ENCODE results near the gene UBE2QL1.

Gene UBE2QL1

GRCh38 chr5:6430418-6431028, 18.1 kb upstream of the UBE2QL1 start:
- DNase-seq, result no peak

DNA sequence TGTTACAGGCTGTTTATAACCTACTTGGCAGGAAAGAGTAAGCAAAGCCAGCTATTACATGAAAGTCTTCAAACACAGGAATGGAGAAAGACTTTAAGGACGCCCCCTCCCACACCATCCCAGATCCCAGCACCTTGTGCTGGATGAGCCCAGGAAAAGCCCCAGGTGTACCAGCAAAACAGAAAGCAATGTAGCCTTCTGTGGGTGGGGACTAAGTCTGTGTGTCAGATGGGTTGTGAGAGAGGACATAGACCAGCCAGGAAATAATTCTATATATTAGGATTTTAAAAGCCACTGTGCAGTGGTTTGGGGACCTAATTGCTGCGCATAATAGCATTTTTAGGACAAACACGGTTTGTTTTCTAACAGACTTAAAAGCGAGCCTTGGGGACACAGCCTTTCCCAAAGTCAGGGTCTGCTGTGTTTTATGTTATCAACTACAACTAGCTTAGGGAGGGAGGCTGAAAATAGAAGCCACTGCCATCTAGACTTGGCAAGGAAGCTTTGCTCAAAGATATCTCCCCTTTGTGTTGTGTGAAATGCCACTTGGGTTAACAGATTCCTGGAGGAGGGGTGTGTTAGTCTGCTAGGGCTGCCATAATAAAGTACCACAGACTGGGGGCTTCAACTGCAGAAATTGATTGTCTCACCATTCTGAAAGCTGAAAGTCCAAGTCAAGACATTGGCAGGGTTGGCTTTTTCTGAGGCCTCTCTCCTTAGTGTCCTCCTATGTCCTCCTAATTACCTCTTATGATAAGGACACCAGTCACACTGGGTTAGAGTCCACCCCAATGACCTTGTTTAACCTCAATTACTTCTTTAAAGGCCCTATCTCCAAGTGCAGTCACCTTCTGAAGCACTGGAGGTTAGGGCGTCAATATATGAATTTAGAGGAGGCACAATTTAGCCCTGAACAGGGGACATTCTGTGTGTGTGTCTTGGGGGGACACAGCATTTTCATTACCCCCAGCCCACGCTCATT, 17.2 kb upstream of the UBE2QL1 start:
- no peak for DNase-seq

GRCh38 chr5:6432206-6432605, 16.5 kb upstream of the UBE2QL1 start:
- DNase-seq, result no peak

DNA sequence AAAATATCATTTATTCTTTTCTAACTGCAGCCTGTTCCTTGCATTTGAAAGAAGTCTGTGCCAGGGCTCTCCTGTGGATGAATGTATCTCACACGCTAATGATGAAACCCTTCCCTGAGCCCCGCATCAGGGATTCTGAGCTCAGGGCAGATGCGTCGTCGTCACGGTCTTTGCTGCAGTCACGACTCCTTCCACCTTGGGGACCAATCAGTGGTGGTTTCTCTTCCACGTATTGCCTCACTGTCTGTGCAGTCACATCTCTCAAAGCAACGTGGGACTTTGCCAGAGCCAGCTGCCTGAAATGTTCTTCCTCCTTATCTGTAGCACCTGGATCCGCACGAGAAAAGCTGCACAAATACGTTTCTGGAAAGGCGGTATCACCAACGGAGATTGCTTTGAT, 13.9 kb upstream of the UBE2QL1 start:
- DNase-seq, result no peak

- no peak for DNase-seq
Observed at GRCh38 chr5:6435356-6435755, 13.3 kb upstream of the UBE2QL1 start.

- DNase-seq, result no peak
Observed at GRCh38 chr5:6436715-6437331, 11.8 kb upstream of the UBE2QL1 start.

GRCh38 chr5:6439588-6440550, 8.8 kb upstream of the UBE2QL1 start:
- no peak for DNase-seq

GRCh38 chr5:6442333-6442732, 6.3 kb upstream of the UBE2QL1 start:
- no peak for DNase-seq

GRCh38 chr5:6443326-6443725, 5.3 kb upstream of the UBE2QL1 start:
- DNase-seq, result no peak

DNA sequence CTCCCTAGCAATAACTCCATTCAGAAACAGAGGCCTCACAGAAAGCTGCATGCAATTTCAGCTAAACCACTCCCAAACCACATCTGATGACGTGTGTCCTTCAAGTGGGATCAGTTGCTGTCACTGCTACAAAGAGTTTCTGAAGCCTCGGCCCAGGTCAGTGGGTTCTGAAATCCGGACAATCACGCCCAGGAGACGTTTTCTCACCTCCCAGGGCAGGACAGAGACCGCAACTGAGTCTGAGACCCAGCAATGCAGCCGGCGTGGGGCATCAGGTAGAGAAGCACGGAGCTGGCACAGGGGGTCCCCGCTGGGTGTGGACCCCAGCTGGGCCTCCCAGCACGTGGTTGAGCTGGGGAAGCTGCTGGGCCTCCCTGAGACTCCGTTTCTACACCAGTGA, 2.6 kb upstream of the UBE2QL1 start:
- DNase-seq, result no peak

GRCh38 chr5:6446626-6447309, 1.9 kb upstream of the UBE2QL1 start:
- no peak for DNase-seq

GRCh38 chr5:6447384-6448140, 1.1 kb upstream of the UBE2QL1 start:
- DNase-seq, result no peak

DNA sequence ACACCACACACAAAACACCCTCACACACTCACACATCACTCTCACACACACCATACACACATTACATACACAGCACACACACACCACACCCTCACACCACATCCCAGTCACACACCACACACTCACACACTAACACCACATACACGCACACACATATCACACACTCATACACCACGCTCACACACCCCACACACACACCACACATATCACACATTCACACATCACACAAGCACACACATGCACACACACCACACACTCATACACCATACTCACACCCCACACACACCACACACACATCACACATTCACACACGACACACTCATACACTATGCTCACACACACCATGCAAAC, 543 bp upstream of the UBE2QL1 start:
- DNase-seq, result no peak

- no peak for DNase-seq
Observed at GRCh38 chr5:6449465-6450158, 953 bp downstream of the UBE2QL1 start.

- DNase-seq, result no peak
Observed at GRCh38 chr5:6450319-6450833, 1.7 kb downstream of the UBE2QL1 start.

- no peak for DNase-seq
Observed at GRCh38 chr5:6452622-6453504, 4.2 kb downstream of the UBE2QL1 start.

DNA sequence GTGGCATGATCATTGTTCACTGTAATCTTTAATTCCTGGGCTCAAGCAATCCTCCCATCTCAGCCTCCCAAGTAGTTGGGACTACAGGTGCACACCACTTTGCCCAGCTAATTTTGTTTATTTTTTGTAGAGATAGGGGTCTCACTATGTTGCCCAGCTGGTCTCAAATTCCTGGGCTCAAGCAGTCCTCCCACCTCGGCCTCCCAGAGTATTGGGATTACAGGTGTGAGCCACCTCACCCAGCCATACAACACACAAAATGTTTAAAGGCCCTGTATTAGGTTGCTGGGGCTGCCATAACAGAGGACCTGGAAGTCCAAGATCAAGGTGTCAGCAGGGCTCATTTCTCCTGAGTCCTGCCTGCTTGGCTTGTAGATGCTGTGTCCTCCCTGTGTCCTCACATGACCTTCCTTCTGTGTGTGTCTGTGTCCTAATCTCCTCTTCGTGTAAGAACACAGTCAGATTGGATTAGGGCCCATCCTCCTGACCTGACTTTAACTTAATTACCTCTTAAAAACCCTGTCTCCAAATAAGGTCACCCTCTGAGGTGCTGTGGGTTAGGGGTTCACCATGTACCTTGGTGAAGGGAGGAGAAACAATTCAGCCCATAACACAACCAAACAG, 5.4 kb downstream of the UBE2QL1 start:
- DNase-seq, result no peak

DNA sequence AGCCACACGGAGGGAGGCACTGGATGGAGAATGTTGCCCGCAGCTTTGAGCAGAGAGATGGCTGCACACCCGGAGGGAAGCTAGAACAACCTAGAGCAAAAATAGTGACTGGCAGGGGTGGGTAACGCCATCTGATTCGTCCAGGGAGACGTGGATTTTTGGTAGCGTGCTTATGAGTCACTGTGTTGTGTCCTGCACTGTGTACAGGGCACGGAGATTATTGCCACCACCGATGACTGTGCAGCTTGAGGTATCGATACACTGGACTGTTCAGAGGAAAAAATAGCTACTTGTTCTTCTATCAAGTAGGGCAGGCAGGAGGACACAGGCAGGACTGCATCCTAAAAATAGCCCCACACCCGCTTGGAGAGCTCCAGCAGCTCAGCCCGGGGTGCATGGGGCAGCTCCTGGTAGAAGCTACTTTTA, 6.0 kb downstream of the UBE2QL1 start:
- DNase-seq, result no peak
